ENCODE measurements around the gene GPX2.

GRCh38 chr14:64956697-64957406 lies 14.3 kb upstream of the GPX2 start:
- TF ChIP-seq MAX (IDR thresholded peaks at IDR 0.05) (no peak), RAD21 (IDR thresholded peaks at IDR 0.05; ENCODE audit: low read depth) (no peak)

All from Ishikawa (cell line).